ENCODE results near the gene CBR3. TPM values are rescaled to one million over a fixed set of nuclear protein-coding genes. Genes with fewer than 3 reads are reported as not detected.

The CBR3 gene
- total RNA-seq, 1 experiment from 2014 or later, result not detected

- TF ChIP-seq CTCF (IDR thresholded peaks at IDR 0.05; ENCODE audit: insufficient read depth in 1 of 2, low read depth in 1 of 2, low read length in 1 of 2, severe bottlenecking in 1 of 2, unreplicated experiment in 1 of 2), result no peak
- no peak for DNase-seq
- Mint-ChIP-seq H3K36me3 (ENCODE audit: insufficient read depth, unreplicated experiment) (peaks cover 1% of the 10 kb centered on the region), H3K27ac (ENCODE audit: unreplicated experiment) (no peak overlapping the region), H3K9me3 (ENCODE audit: unreplicated experiment) (no peaks in the 10 kb centered on the region), H3K4me3 (ENCODE audit: unreplicated experiment) (no peak overlapping the region), H3K4me1 (ENCODE audit: low read depth, unreplicated experiment) (peaks cover 7% of the 10 kb centered on the region), H3K27me3 (ENCODE audit: insufficient read depth, unreplicated experiment) (no peaks in the 10 kb centered on the region)
- ChIA-PET CTCF (no interaction called here), POLR2A (interaction anchor here (0.7 kb wide), 1 partner anchor 67 kb away, joined by 4 read pairs; no protein-coding TSS in a partner anchor)
- BruUV-seq (replicated peaks), result no TSS peak
- H3K4me3 ChIP-seq (ENCODE audit: low read depth, low read length), result no peak overlapping the region
- H3K9me3 ChIP-seq, result no peaks in the 10 kb centered on the region
- intact Hi-C loops (cut with micrococcal nuclease; ENCODE audit: unreplicated experiment), result no loop called here
- H3K27me3 ChIP-seq (replicated peaks; ENCODE audit: control insufficient read depth, insufficient read depth, low read length), result no peaks in the 10 kb centered on the region
- H3K4me1 ChIP-seq, result no peaks in the 10 kb centered on the region
- no peaks in the 10 kb centered on the region for H3K36me3 ChIP-seq (ENCODE audit: control insufficient read depth, insufficient read depth, low read length)
Measured at GRCh38 chr21:36178349-36178748, 43.5 kb downstream of the CBR3 start.

- ChIA-PET POLR2A (no interaction called here), CTCF (interaction anchor here (0.5 kb wide), 1 partner anchor 37 kb away, joined by 3 read pairs; no protein-coding TSS in a partner anchor)
- no peak overlapping the region for H3K4me3 ChIP-seq (ENCODE audit: low read depth, low read length)
- no TSS peak for BruUV-seq (replicated peaks)
- H3K27me3 Mint-ChIP-seq (ENCODE audit: insufficient read depth, unreplicated experiment), result no peaks in the 10 kb centered on the region
- H3K9me3 ChIP-seq, result no peaks in the 10 kb centered on the region
- H3K9me3 Mint-ChIP-seq (ENCODE audit: unreplicated experiment), result no peaks in the 10 kb centered on the region
- H3K27me3 ChIP-seq (replicated peaks; ENCODE audit: control insufficient read depth, insufficient read depth, low read length), result no peaks in the 10 kb centered on the region
- DNase-seq, result no peak
- H3K4me3 Mint-ChIP-seq (ENCODE audit: unreplicated experiment), result no peak overlapping the region
- peaks cover 9% of the 10 kb centered on the region for H3K4me1 Mint-ChIP-seq (ENCODE audit: low read depth, unreplicated experiment)
- no peak overlapping the region for H3K27ac Mint-ChIP-seq (ENCODE audit: unreplicated experiment)
- no peaks in the 10 kb centered on the region for H3K36me3 ChIP-seq (ENCODE audit: control insufficient read depth, insufficient read depth, low read length)
- H3K4me1 ChIP-seq, result no peaks in the 10 kb centered on the region
- TF ChIP-seq CTCF (IDR thresholded peaks at IDR 0.05; ENCODE audit: insufficient read depth in 1 of 2, low read depth in 1 of 2, low read length in 1 of 2, severe bottlenecking in 1 of 2, unreplicated experiment in 1 of 2), result no peak
- intact Hi-C loops (cut with micrococcal nuclease; ENCODE audit: unreplicated experiment), result no loop called here
- peaks cover 8% of the 10 kb centered on the region for H3K36me3 Mint-ChIP-seq (ENCODE audit: insufficient read depth, unreplicated experiment)
Measured at GRCh38 chr21:36179145-36179544, 44.3 kb downstream of the CBR3 start.

- Mint-ChIP-seq H3K4me3 (ENCODE audit: unreplicated experiment) (no peak overlapping the region), H3K9me3 (ENCODE audit: unreplicated experiment) (no peaks in the 10 kb centered on the region), H3K27ac (ENCODE audit: unreplicated experiment) (no peak overlapping the region), H3K36me3 (ENCODE audit: insufficient read depth, unreplicated experiment) (peaks cover 10% of the 10 kb centered on the region), H3K4me1 (ENCODE audit: low read depth, unreplicated experiment) (peaks cover 16% of the 10 kb centered on the region), H3K27me3 (ENCODE audit: insufficient read depth, unreplicated experiment) (no peaks in the 10 kb centered on the region)
- intact Hi-C loops (cut with micrococcal nuclease; ENCODE audit: unreplicated experiment), result no loop called here
- H3K4me3 ChIP-seq (ENCODE audit: low read depth, low read length), result no peak overlapping the region
- no TSS peak for BruUV-seq (replicated peaks)
- TF ChIP-seq CTCF (IDR thresholded peaks at IDR 0.05; ENCODE audit: insufficient read depth in 1 of 2, low read depth in 1 of 2, low read length in 1 of 2, severe bottlenecking in 1 of 2, unreplicated experiment in 1 of 2), result no peak
- H3K4me1 ChIP-seq, result no peaks in the 10 kb centered on the region
- no peaks in the 10 kb centered on the region for H3K36me3 ChIP-seq (ENCODE audit: control insufficient read depth, insufficient read depth, low read length)
- POLR2A ChIA-PET, result no interaction called here
- H3K9me3 ChIP-seq, result no peaks in the 10 kb centered on the region
- H3K27me3 ChIP-seq (replicated peaks; ENCODE audit: control insufficient read depth, insufficient read depth, low read length), result no peaks in the 10 kb centered on the region
- DNase-seq, result no peak
- CTCF ChIA-PET, result no interaction called here
Measured at GRCh38 chr21:36180963-36181362, 46.1 kb downstream of the CBR3 start.
